Endothelial cell of umbilical vein (primary cell): ENCODE measurements around the gene SLC5A12. TPM values are rescaled to one million over a fixed set of nuclear protein-coding genes. Genes with fewer than 3 reads are reported as not detected.

ENCODE experiments used
- BruUV-seq: library from RNA; stranded (reverse); fragments of 400-500 nt; replicated peaks from 2 replicates; lab custom pipeline; 2021; lab: Mats Ljungman, UMichigan
- CTCF ChIA-PET: fragments of 300-600, 350-600 bp; sonication (Branson Sonifier 250); formaldehyde crosslinking; loops from one replicate; lab custom pipeline; 2021; ENCODE audit warnings: antibody characterized with exemption, inconsistent platforms; lab: Charles Lee
- POLR2A ChIA-PET: fragments of 300-600, 350-600 bp; sonication (Branson Sonifier 250); formaldehyde crosslinking; loops from one replicate; lab custom pipeline; 2021; ENCODE audit warnings: antibody characterized with exemption, inconsistent platforms; lab: Charles Lee
- DNase-seq: peaks from one replicate; pipeline ENCODE4 v3.0.0-alpha.2; 2011; ENCODE audit warnings: low read depth, low spot score
- FAIRE-seq: peaks from 2 replicates; lab custom pipeline; 2011; peaks lifted over from hg19 to GRCh38; lab: Jason Lieb, UNC
- H2AFZ ChIP-seq: 2 replicates; pipeline ENCODE4 v1.6.0; 2012; ENCODE audit warnings: low read depth, low read length, control low read depth, inconsistent platforms
- H3K27ac ChIP-seq: 2 replicates; pipeline ENCODE4 v1.5.1; 2011; ENCODE audit warnings: low read depth, mild to moderate bottlenecking, control low read depth, low read length, moderate library complexity; ENCODE audit not compliant: insufficient read depth
- H3K27me3 ChIP-seq, 2 experiments: 2 replicates each; pipeline versions ENCODE4 v1.6.0 to v1.6.1; 2011; ENCODE audit warnings: low read length in 2 of 2, mixed read lengths in 1 of 2; ENCODE audit not compliant: control insufficient read depth in 2 of 2, insufficient read depth in 2 of 2
- H3K36me3 ChIP-seq, 2 experiments: 2 replicates in 1 of 2; 3 replicates in 1 of 2; pipeline ENCODE4 v1.5.1; 2011; ENCODE audit warnings: low read length in 2 of 2, mild to moderate bottlenecking in 1 of 2, moderate library complexity in 1 of 2; ENCODE audit not compliant: control insufficient read depth in 2 of 2, insufficient read depth in 2 of 2; ENCODE audit errors: extremely low read depth in 1 of 2
- H3K4me1 ChIP-seq: 3 replicates; pipeline ENCODE4 v1.5.1; 2011; ENCODE audit warnings: mild to moderate bottlenecking, low read length; ENCODE audit not compliant: control insufficient read depth, insufficient read depth; ENCODE audit errors: extremely low read depth
- H3K4me2 ChIP-seq: 2 replicates; pipeline ENCODE4 v1.6.1; 2011; ENCODE audit warnings: low read length, control low read depth, mixed read lengths; ENCODE audit not compliant: insufficient read depth
- H3K4me3 ChIP-seq, 3 experiments: fragments of 200-600 bp in 1 of 3; sonication (generic), shearing (Covaris generic) in 1 of 3; replicated peaks in 1 of 3; 2 replicates each; pipeline ENCODE4 v1.5.1; 2011 to 2016; ENCODE audit warnings: control low read depth in 3 of 3, low read length in 3 of 3, mild to moderate bottlenecking in 2 of 3, inconsistent platforms in 1 of 3, low read depth in 1 of 3, moderate library complexity in 1 of 3; ENCODE audit not compliant: insufficient read depth in 1 of 3
- H3K79me2 ChIP-seq: 2 replicates; pipeline ENCODE4 v1.6.0; 2012; ENCODE audit warnings: low read length, inconsistent platforms; ENCODE audit not compliant: control insufficient read depth, insufficient read depth
- H3K9ac ChIP-seq: replicated peaks from 2 replicates; pipeline ENCODE3; 2011; ENCODE audit warnings: low read length, control low read depth; ENCODE audit not compliant: insufficient read depth; ENCODE audit errors: extremely low read depth
- H3K9me1 ChIP-seq: replicated peaks from 3 replicates; pipeline ENCODE4 v1.6.0; 2011; ENCODE audit warnings: mild to moderate bottlenecking, low read length; ENCODE audit not compliant: control insufficient read depth, insufficient read depth; ENCODE audit errors: extremely low read depth
- H3K9me3 ChIP-seq: replicated peaks from 2 replicates; pipeline ENCODE4 v1.5.1; 2012; ENCODE audit warnings: low read length, inconsistent platforms; ENCODE audit not compliant: control insufficient read depth, insufficient read depth
- H4K20me1 ChIP-seq: replicated peaks from 2 replicates; pipeline ENCODE3; 2011; ENCODE audit warnings: mild to moderate bottlenecking, low read length; ENCODE audit not compliant: control insufficient read depth, insufficient read depth; ENCODE audit errors: extremely low read depth
- CTCF ChIP-seq, 2 donors: IDR thresholded peaks; 1 replicate in 1 of 2; 2 replicates in 1 of 2; pipeline ENCODE4 v1.5.1; 2011; ENCODE audit warnings: low read length in 2 of 2, mild to moderate bottlenecking in 2 of 2, moderate library complexity in 2 of 2, control low read depth in 1 of 2, inconsistent platforms in 1 of 2, low read depth in 1 of 2; ENCODE audit not compliant: insufficient read depth in 1 of 2; ENCODE audit errors: extremely low read depth in 1 of 2
- EZH2 ChIP-seq: IDR thresholded peaks from 2 replicates; pipeline ENCODE4 v1.6.1; 2012; ENCODE audit warnings: borderline replicate concordance, low read depth, mild to moderate bottlenecking, moderate library complexity, low read length, inconsistent platforms; ENCODE audit not compliant: severe bottlenecking
- FOS ChIP-seq: IDR thresholded peaks from 2 replicates; pipeline ENCODE4 v1.6.1; 2011; ENCODE audit warnings: mild to moderate bottlenecking, low read length, moderate library complexity, borderline replicate concordance; ENCODE audit not compliant: insufficient read depth
- JUN ChIP-seq: IDR thresholded peaks from 2 replicates; pipeline ENCODE4 v1.6.1; 2011; ENCODE audit warnings: borderline replicate concordance, low read depth; ENCODE audit not compliant: insufficient read length, insufficient read depth
- MAX ChIP-seq: IDR thresholded peaks from 2 replicates; pipeline ENCODE4 v1.6.1; 2011; ENCODE audit not compliant: insufficient read depth, insufficient read length
- POLR2A ChIP-seq: IDR thresholded peaks from 2 replicates; pipeline ENCODE4 v1.6.1; 2012; ENCODE audit warnings: low read depth, mild to moderate bottlenecking, control low read depth, low read length
- POLR2AphosphoS5 ChIP-seq: IDR thresholded peaks from 2 replicates; pipeline ENCODE4 v1.6.1; 2012; ENCODE audit warnings: low read depth, mild to moderate bottlenecking, control low read depth, low read length, moderate library complexity; ENCODE audit not compliant: insufficient read depth
- dilution Hi-C: fragments of 300-500 bp; cut with MboI; formaldehyde crosslinking; loops from one replicate; pipeline ENCODE4 v1.15.0; 2019; ENCODE audit warnings: low sequenced_read_pairs; ENCODE audit not compliant: extremely low pct_ligation_motif_present
- intact Hi-C: fragments of 100-400 bp; cut with micrococcal nuclease; formaldehyde crosslinking; loops from one replicate; pipeline ENCODE4 v1.10.0; 2022
- polyA plus RNA-seq, 4 experiments: library from polyadenylated mRNA; depleted of rRNA in 3 of 4; stranded (reverse) in 3 of 4; unstranded in 1 of 4; fragments of >200 nt; gene quantifications; 2 replicates each; pipeline versions ENCODE4 v1.2.1 to v1.2.3, GENCODE V29; 2011 to 2012; ENCODE audit warnings: missing spikeins in 1 of 4
- total RNA-seq: library from RNA; stranded (reverse); gene quantifications from 2 replicates; pipeline ENCODE4 v1.2.3, GENCODE V29; 2021

The SLC5A12 gene
- total and polyA plus RNA-seq, 2 donors (not counting 3 experiments of a cell fraction or from before 2014, with no cell fraction given), result not detected

DNA sequence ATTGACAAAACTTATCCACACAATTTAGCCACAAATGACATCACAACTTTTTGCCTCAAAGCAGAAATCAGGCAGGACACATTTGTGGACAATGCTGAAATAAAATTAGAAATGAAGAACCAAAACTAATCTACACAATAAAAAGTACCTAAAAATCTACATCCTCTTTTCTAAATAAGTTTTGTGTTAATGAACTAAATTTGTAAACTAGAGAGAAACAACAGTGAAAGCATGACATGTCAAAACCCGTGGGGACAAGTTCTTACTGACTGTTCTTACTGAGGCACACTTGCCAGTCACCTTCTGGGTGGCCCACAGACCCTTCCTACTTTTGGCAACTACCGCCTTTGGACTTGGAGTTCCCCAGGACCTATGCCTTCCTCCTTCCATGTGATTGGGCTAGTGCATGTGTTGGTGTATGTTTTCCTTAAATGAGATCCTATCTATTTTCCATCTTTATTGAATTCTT is 89.1 kb downstream of the SLC5A12 start:
- no peak for DNase-seq
- Histone ChIP-seq H3K27ac (no peak overlapping the region), H3K4me1 (no peaks in the 10 kb centered on the region), H4K20me1 (no peaks in the 10 kb centered on the region), H3K9me3 (no peaks in the 10 kb centered on the region), H3K27me3 (no peaks in the 10 kb centered on the region), H3K4me2 (no peak overlapping the region), H3K36me3 (no peaks in the 10 kb centered on the region), H3K9ac (no peak overlapping the region), H3K9me1 (no peaks in the 10 kb centered on the region), H2AFZ (no peak overlapping the region), H3K4me3 (no peak overlapping the region), H3K79me2 (no peaks in the 10 kb centered on the region)
- dilution Hi-C loops (no loop called here), intact Hi-C loops (no loop called here)
- no peak for FAIRE-seq
- POLR2A ChIA-PET, result no interaction called here
- TF ChIP-seq JUN (no peak), EZH2 (no peak), CTCF (IDR thresholded peaks at IDR 0.05; ENCODE audit: extremely low read depth in 1 of 2, insufficient read depth in 1 of 2, low read depth in 1 of 2, low read length in 2 of 2) (no peak), POLR2AphosphoS5 (no peak), POLR2A (no peak), FOS (no peak), MAX (no peak)
- no TSS peak for BruUV-seq
- CTCF ChIA-PET, result no interaction called here
